HG03108 (cell line): Measurements from ENCODE around the gene ITGB6.
"Not testable (repeated sequence)": the region's sequence is repeated elsewhere in the genome, so short reads cannot be mapped to it uniquely, and the experiment has no call there.

Experiments used
- ATAC-seq: cut with Tn5 transposase; IDR thresholded peaks from one replicate; pipeline ENCODE4 v1.9.1; 2021; ENCODE audit warnings: moderate library complexity; ENCODE audit not compliant: unreplicated experiment

Gene ITGB6

GRCh38 chr2:160194351-160194750 lies 5.7 kb downstream of the ITGB6 start:
- no peak for ATAC-seq

- not testable (repeated sequence) for ATAC-seq
Measured at GRCh38 chr2:160181146-160181836, 18.8 kb downstream of the ITGB6 start.

GRCh38 chr2:160180690-160181089 lies 19.4 kb downstream of the ITGB6 start:
- ATAC-seq, result not testable (repeated sequence)

- ATAC-seq, result no peak
Measured at GRCh38 chr2:160180172-160180571, 19.9 kb downstream of the ITGB6 start.

GRCh38 chr2:160175169-160176134 lies 24.6 kb downstream of the ITGB6 start:
- ATAC-seq, result no peak

GRCh38 chr2:160174322-160174721 lies 25.8 kb downstream of the ITGB6 start:
- no peak for ATAC-seq

- ATAC-seq, result no peak
Measured at GRCh38 chr2:160169988-160170387, 30.1 kb downstream of the ITGB6 start.

GRCh38 chr2:160169471-160169870 lies 30.6 kb downstream of the ITGB6 start:
- no peak for ATAC-seq

- ATAC-seq, result no peak
Measured at GRCh38 chr2:160168878-160169277, 31.2 kb downstream of the ITGB6 start.

GRCh38 chr2:160167089-160167740 lies 32.9 kb downstream of the ITGB6 start:
- ATAC-seq, result no peak

- ATAC-seq, result no peak
Measured at GRCh38 chr2:160165996-160166395, 34.1 kb downstream of the ITGB6 start.

- ATAC-seq, result no peak
Measured at GRCh38 chr2:160165081-160165480, 35.0 kb downstream of the ITGB6 start.

GRCh38 chr2:160157861-160158829 lies 41.9 kb downstream of the ITGB6 start:
- ATAC-seq, result no peak

- ATAC-seq, result no peak
Measured at GRCh38 chr2:160156665-160157064, 43.4 kb downstream of the ITGB6 start.

- ATAC-seq, result no peak
Measured at GRCh38 chr2:160156100-160156499, 44.0 kb downstream of the ITGB6 start.

- ATAC-seq, result not testable (repeated sequence)
Measured at GRCh38 chr2:160148419-160148818, 51.7 kb downstream of the ITGB6 start.

GRCh38 chr2:160145471-160145870 lies 54.6 kb downstream of the ITGB6 start:
- no peak for ATAC-seq

- ATAC-seq, result no peak
Measured at GRCh38 chr2:160144280-160144990, 55.6 kb downstream of the ITGB6 start.

GRCh38 chr2:160142472-160142871 lies 57.6 kb downstream of the ITGB6 start:
- no peak for ATAC-seq

- no peak for ATAC-seq
Measured at GRCh38 chr2:160141912-160142311, 58.2 kb downstream of the ITGB6 start.
